HepG2 (cell line): Measurements from ENCODE around the gene FAM117A. TPM values are rescaled to one million over a fixed set of nuclear protein-coding genes. Genes with fewer than 3 reads are reported as not detected.

ENCODE experiments used
- E2F1 ChIP-seq: sonication (generic); formaldehyde crosslinking; IDR thresholded peaks from 2 replicates; pipeline ENCODE4 v1.5.0; 2020; ENCODE audit warnings: missing genetic modification reagents
- GATAD1 ChIP-seq: IDR thresholded peaks from 2 replicates; pipeline ENCODE4 v1.6.1; 2016; ENCODE audit warnings: missing genetic modification reagents, missing compliant biosample characterization
- GTF3A ChIP-seq: sonication (generic); formaldehyde crosslinking; conservative IDR thresholded peaks from 2 replicates; pipeline ENCODE4 v1.4.0; 2020; ENCODE audit warnings: mild to moderate bottlenecking, missing genetic modification reagents
- HDAC2 ChIP-seq: sonication (generic); formaldehyde crosslinking; IDR thresholded peaks from 2 replicates; pipeline ENCODE4 v1.4.0; 2020; ENCODE audit warnings: missing genetic modification reagents
- HMGXB4 ChIP-seq, 2 experiments: sonication (generic) in 1 of 2; formaldehyde crosslinking in 1 of 2; IDR thresholded peaks; 2 replicates each; pipeline versions ENCODE4 v1.4.0 to v1.6.1; 2018 to 2020; ENCODE audit warnings: missing genetic modification reagents in 2 of 2, borderline replicate concordance in 1 of 2, low read depth in 1 of 2, mild to moderate bottlenecking in 1 of 2, missing biosample characterization in 1 of 2
- KDM3A ChIP-seq: IDR thresholded peaks from 2 replicates; pipeline ENCODE4 v1.6.1; 2018; ENCODE audit warnings: low read depth, missing compliant biosample characterization
- KLF11 ChIP-seq: IDR thresholded peaks from 2 replicates; pipeline ENCODE4 v1.6.1; 2016; ENCODE audit warnings: missing compliant biosample characterization
- NFATC3 ChIP-seq: sonication (generic); formaldehyde crosslinking; IDR thresholded peaks from 2 replicates; pipeline ENCODE4 v1.5.1; 2020; ENCODE audit warnings: mild to moderate bottlenecking, missing genetic modification reagents
- PHB2 ChIP-seq: fragments of 450-650 bp; IDR thresholded peaks from 2 replicates; pipeline ENCODE4 v1.6.1; 2018; ENCODE audit not compliant: partially characterized antibody
- PRDM10 ChIP-seq: sonication (generic); formaldehyde crosslinking; IDR thresholded peaks from 2 replicates; pipeline ENCODE4 v1.4.0; 2020; ENCODE audit warnings: low read depth, missing genetic modification reagents
- SALL1 ChIP-seq: sonication (generic); formaldehyde crosslinking; IDR thresholded peaks from 2 replicates; pipeline ENCODE4 v1.8.0; 2022; ENCODE audit warnings: mild to moderate bottlenecking, missing genetic modification reagents
- SMC3 ChIP-seq: IDR thresholded peaks from 2 replicates; pipeline ENCODE4 v1.6.1; 2011; ENCODE audit warnings: low read length, improper control_type of control experiment
- SNRNP70 ChIP-seq: fragments of 200-400 bp; formaldehyde crosslinking; IDR thresholded peaks from 2 replicates; pipeline ENCODE4 v1.6.1; 2017; ENCODE audit warnings: mild to moderate bottlenecking, low read depth, low read length, moderate library complexity
- ZKSCAN5 ChIP-seq: sonication (generic); formaldehyde crosslinking; IDR thresholded peaks from 2 replicates; pipeline ENCODE4 v1.5.1; 2020; ENCODE audit warnings: mild to moderate bottlenecking, missing genetic modification reagents
- ZMYM3 ChIP-seq: sonication (generic); formaldehyde crosslinking; IDR thresholded peaks from 2 replicates; pipeline ENCODE4 v1.5.1; 2020; ENCODE audit warnings: mild to moderate bottlenecking, missing genetic modification reagents
- ZNF569 ChIP-seq: sonication (generic); formaldehyde crosslinking; IDR thresholded peaks from 2 replicates; pipeline ENCODE4 v1.5.0; 2020; ENCODE audit warnings: mild to moderate bottlenecking, missing genetic modification reagents, moderate library complexity, borderline replicate concordance
- ZNF710 ChIP-seq: sonication (generic); formaldehyde crosslinking; IDR thresholded peaks from 2 replicates; pipeline ENCODE4 v1.5.0; 2020; ENCODE audit warnings: mild to moderate bottlenecking, missing genetic modification reagents, borderline replicate concordance
- polyA plus RNA-seq, 8 experiments: library from polyadenylated mRNA; depleted of rRNA in 3 of 8; stranded (reverse) in 7 of 8; unstranded in 1 of 8; fragments of >200 nt; fragmentation: Illumina TruSeq in 4 of 8; extraction: Trizol in 4 of 8; gene quantifications; 2 replicates each; pipeline versions ENCODE4 v1.2.1 to v1.2.3, GENCODE V29; 2011 to 2016; ENCODE audit warnings: low read depth in 4 of 8, missing spikeins in 1 of 8, mixed read lengths in 1 of 8; ENCODE audit not compliant: insufficient read depth in 1 of 8
- total RNA-seq, 5 experiments: library from RNA; depleted of rRNA; stranded (reverse); fragments of >200 nt; fragmentation: Illumina TruSeq; extraction: Trizol; gene quantifications; 2 replicates each; pipeline ENCODE4 v1.2.3, GENCODE V29; 2016; ENCODE audit warnings: low read depth in 1 of 5

The FAM117A gene
- total and polyA plus RNA-seq, 2 of the 13 experiments (the other 11 are each of a cell fraction or from before 2014, with no cell fraction given): 12.1 to 19.8 TPM

- TF ChIP-seq PRDM10 (CRISPR knock-in tag) (0 out of 2 replicates have a peak, but pooled peaks have one; percentile 12), SNRNP70 (no peak), KDM3A (CRISPR knock-in tag) (no peak), ZNF710 (0 out of 2 replicates have a peak, but pooled peaks have one; percentile 36), ZNF569 (CRISPR knock-in tag) (no peak), E2F1 (CRISPR knock-in tag) (no peak), HMGXB4 (CRISPR knock-in tag; IDR thresholded peaks at IDR 0.05; ENCODE audit: borderline replicate concordance in 1 of 2, low read depth in 1 of 2) (peak in 1 of 2 experiments; percentile 41; a peak in 1 of 4 replicates), ZKSCAN5 (CRISPR knock-in tag) (peak; percentile 68; the same call in 1 of the 2 replicates), KLF11 (CRISPR knock-in tag) (no peak), HDAC2 (CRISPR knock-in tag) (peak; percentile 17; the same call in 1 of the 2 replicates), GATAD1 (0 out of 2 replicates have a peak, but pooled peaks have one; percentile 19), PHB2 (no peak), NFATC3 (CRISPR knock-in tag) (0 out of 2 replicates have a peak, but pooled peaks have one; percentile 65), SALL1 (peak; percentile 52), SMC3 (peak; percentile 93), GTF3A (CRISPR knock-in tag) (0 out of 2 replicates have a peak, but pooled peaks have one; percentile 42), ZMYM3 (CRISPR knock-in tag) (no peak)
Measured at GRCh38 chr17:49694847-49695697, 68.9 kb downstream of the FAM117A start (continued).
